GM19467 (cell line): ENCODE data around the gene TFCP2L1.
"Not testable (repeated sequence)": the region's sequence is repeated elsewhere in the genome, so short reads cannot be mapped to it uniquely, and the experiment has no call there.

ENCODE experiments used
- ATAC-seq: cut with Tn5 transposase; IDR thresholded peaks from one replicate; pipeline ENCODE4 v1.9.1; 2021; ENCODE audit warnings: mild to moderate bottlenecking, moderate library complexity; ENCODE audit not compliant: unreplicated experiment

The TFCP2L1 gene

GRCh38 chr2:121273116-121273515 lies 11.9 kb downstream of the TFCP2L1 start:
- no peak for ATAC-seq

- ATAC-seq = no peak
Observed at GRCh38 chr2:121272596-121272995, 12.4 kb downstream of the TFCP2L1 start.

- not testable (repeated sequence) for ATAC-seq
Observed at GRCh38 chr2:121269436-121269835, 15.6 kb downstream of the TFCP2L1 start.

GRCh38 chr2:121266543-121267106 lies 18.4 kb downstream of the TFCP2L1 start:
- no peak for ATAC-seq

GRCh38 chr2:121263996-121264715 lies 20.8 kb downstream of the TFCP2L1 start:
- no peak for ATAC-seq

DNA sequence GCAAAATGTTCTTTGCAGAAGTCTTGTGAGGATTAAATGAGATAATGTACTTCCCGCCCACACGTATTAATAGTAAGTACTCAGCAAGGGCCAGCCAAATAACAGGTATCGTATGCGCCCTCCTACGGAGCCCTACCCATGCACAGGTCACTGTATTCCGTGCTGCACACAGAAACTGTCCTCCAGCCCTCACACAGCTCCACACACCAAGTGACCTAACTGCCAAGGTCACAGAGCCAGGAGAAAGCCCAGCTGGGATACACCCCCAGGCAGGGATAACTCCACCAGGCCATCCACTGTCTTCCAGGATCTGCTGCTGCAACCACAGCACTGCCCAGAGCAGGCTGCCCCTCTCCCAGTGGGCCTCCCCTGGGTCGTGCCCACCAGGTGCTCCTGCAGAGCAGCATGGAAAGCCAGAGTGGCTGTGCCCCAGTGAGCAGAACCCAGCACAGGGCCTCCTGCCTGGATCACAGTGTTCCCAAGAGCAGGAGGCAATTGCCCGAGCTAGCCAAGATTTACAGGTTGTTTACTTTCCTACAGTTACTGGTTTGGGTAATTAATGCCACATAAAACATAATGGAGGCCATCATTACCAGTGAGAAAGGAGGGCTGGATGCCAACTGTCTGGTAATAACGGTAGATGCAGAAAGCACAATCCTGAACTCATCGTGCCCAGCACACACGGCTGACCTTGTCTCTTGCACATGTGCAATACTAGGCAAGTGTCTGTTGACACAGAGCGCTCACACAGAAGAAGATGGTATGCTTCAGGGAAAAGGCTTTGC lies 24.4 kb downstream of the TFCP2L1 start:
- no peak for ATAC-seq

- no peak for ATAC-seq
Observed at GRCh38 chr2:121258051-121258450, 27.0 kb downstream of the TFCP2L1 start.

DNA sequence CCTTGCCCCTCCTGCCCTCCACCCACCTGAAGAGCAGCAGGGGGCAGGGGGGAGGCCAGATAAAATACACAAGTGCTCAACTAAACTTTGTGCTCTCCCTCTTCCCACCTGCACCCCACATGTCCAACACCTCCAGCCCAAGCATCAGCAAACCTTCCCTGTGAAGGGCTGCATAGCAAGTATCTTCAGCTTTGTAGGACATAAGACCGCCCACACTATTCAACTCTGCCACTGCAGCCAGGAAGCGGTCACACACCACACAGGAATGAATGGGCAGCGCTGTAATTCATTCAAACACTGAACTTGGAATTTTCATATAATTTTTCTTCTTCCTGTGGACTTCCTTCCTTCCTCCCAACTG lies 27.5 kb downstream of the TFCP2L1 start:
- ATAC-seq = no peak

- no peak for ATAC-seq
Observed at GRCh38 chr2:121256720-121257479, 28.1 kb downstream of the TFCP2L1 start.

- ATAC-seq = no peak
Observed at GRCh38 chr2:121255358-121255757, 29.6 kb downstream of the TFCP2L1 start.

- ATAC-seq = no peak
Observed at GRCh38 chr2:121254748-121255147, 30.3 kb downstream of the TFCP2L1 start.

- no peak for ATAC-seq
Observed at GRCh38 chr2:121253674-121254240, 31.2 kb downstream of the TFCP2L1 start.

- no peak for ATAC-seq
Observed at GRCh38 chr2:121253021-121253673, 31.9 kb downstream of the TFCP2L1 start.

DNA sequence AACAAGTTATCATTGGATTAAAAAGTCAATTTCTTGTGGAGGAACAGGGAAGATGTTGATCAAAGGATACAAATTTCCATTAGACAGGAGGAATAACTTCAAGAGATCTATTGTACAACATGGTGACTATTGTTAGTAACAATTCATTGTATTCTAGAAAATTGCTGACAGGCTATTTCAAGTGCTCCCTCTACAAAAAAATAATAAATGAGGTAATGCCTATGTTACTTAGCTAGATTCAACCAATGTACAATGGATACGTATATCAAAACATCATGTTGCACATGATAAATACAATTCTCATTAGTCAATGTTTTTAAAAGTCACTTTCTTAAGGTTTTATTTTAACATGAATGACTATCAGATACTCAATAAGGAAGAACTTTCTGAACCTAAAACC lies 33.5 kb downstream of the TFCP2L1 start:
- ATAC-seq = no peak

DNA sequence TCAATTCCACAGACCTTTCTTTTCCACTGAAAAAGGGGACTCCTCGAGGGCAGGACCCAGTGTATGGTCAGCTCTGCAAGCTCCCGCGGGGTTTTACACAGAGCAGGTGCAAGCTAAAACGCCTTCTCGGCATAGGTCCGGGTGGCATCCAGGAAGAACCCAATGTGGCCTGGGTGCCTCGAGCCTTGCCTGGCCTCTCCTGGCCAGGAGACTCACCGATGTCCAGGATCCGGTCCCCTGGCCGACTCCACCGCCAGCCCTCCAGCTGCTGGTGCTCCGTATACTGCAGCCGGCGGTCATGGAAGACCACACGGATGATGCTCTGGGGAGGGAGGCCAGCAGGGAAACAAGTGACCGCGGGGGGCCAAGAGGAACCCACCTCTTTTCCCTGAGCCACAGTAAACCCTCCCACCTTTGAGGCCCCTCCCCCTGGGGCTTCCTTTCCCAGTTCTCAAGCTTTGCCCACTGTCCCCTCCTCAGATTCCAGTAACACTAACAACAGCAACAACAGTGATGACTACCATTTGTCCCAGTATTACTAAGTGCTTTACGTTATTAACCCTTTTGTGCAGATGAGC lies 36.1 kb downstream of the TFCP2L1 start:
- no peak for ATAC-seq

GRCh38 chr2:121247971-121248370 lies 37.0 kb downstream of the TFCP2L1 start:
- ATAC-seq = no peak

GRCh38 chr2:121247534-121247933 lies 37.5 kb downstream of the TFCP2L1 start:
- no peak for ATAC-seq

GRCh38 chr2:121246704-121247255 lies 38.2 kb downstream of the TFCP2L1 start:
- ATAC-seq = no peak

GRCh38 chr2:121245913-121246312 lies 39.1 kb downstream of the TFCP2L1 start:
- no peak for ATAC-seq
